ENCODE data around the gene PLCL1.

The PLCL1 gene

GRCh38 chr2:198072655-198073054 is 268.3 kb downstream of the PLCL1 start:
- H3K4me3 ChIP-seq (ENCODE audit: low read depth, low read length), result no peak overlapping the region
- no peak for TF ChIP-seq CTCF (IDR thresholded peaks at IDR 0.05; ENCODE audit: borderline replicate concordance, insufficient read depth, low read depth, low read length)

DNA sequence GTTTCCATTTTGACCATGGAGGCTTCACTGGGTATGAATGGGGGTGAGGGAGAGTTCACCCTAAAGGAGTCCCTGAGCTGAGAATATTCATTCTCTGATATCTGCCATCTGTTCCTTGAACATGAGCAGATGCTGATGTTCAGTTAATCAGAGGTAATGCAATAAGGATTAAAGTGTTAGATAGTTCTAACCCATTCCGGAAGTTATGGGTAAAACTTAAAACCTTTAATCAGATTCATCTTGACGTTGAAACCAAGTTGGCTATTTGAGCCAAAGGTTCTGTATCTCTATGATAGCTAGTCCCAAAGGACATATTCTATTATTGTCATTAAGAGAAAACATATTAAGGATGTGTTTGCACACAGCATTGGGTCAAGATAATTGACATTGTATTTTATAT is 268.9 kb downstream of the PLCL1 start:
- H3K4me3 ChIP-seq (ENCODE audit: low read depth, low read length), result no peak overlapping the region
- no peak for TF ChIP-seq CTCF (IDR thresholded peaks at IDR 0.05; ENCODE audit: borderline replicate concordance, insufficient read depth, low read depth, low read length)

- no peak for TF ChIP-seq CTCF (IDR thresholded peaks at IDR 0.05; ENCODE audit: borderline replicate concordance, insufficient read depth, low read depth, low read length)
- H3K4me3 ChIP-seq (ENCODE audit: low read depth, low read length), result no peak overlapping the region
Measured at GRCh38 chr2:198077477-198077876, 273.1 kb downstream of the PLCL1 start.

- TF ChIP-seq CTCF (IDR thresholded peaks at IDR 0.05; ENCODE audit: borderline replicate concordance, insufficient read depth, low read depth, low read length), result no peak
Measured at GRCh38 chr2:198080879-198081765, 276.7 kb downstream of the PLCL1 start.

DNA sequence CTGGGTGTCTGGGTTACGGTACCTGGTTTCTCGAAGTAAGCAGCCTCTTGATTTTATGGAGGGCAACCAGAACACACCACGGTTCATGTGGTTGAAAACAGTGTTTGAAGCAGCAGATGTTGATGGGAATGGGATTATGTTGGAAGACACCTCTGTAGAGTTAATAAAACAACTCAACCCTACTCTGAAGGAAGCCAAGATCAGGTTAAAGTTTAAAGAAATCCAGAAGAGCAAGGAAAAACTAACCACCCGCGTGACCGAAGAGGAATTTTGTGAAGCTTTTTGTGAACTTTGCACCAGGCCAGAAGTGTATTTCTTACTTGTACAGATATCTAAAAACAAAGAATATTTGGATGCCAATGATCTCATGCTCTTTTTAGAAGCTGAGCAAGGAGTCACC is 279.8 kb downstream of the PLCL1 start:
- no peak overlapping the region for H3K4me3 ChIP-seq (ENCODE audit: low read depth, low read length)
- TF ChIP-seq CTCF (IDR thresholded peaks at IDR 0.05; ENCODE audit: borderline replicate concordance, insufficient read depth, low read depth, low read length), result no peak

More at GRCh38 chr2:198080879-198081765, 276.7 kb downstream of the PLCL1 start:
- H3K4me3 ChIP-seq (ENCODE audit: low read depth, low read length), result no peak overlapping the region

GRCh38 chr2:198096002-198096401 is 291.6 kb downstream of the PLCL1 start:
- TF ChIP-seq CTCF (IDR thresholded peaks at IDR 0.05; ENCODE audit: borderline replicate concordance, insufficient read depth, low read depth, low read length), result no peak
- H3K4me3 ChIP-seq (ENCODE audit: low read depth, low read length), result no peak overlapping the region

DNA sequence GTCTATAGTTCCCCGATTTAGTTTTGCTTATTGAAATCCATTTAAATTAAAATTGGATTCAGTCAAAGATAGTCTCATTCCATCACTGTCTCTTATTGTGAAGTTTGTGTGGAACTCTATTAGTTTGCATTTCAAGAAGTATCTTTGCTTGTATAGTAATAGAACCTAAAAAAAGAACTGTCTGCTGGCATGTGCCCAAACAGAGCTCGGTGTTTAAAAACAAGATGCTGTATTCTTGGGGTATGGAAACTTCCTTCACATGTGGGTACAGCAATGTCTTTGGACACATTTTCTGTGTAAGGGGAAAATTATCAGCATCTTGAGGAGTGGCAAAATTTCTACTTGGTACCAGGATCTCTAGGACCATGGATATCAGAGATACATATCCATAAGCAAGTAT is 292.6 kb downstream of the PLCL1 start:
- H3K4me3 ChIP-seq (ENCODE audit: low read depth, low read length), result no peak overlapping the region
- TF ChIP-seq CTCF (IDR thresholded peaks at IDR 0.05; ENCODE audit: borderline replicate concordance, insufficient read depth, low read depth, low read length), result no peak
